ENCODE measurements around the gene PCK2.
"Not testable (repeated sequence)": the region's sequence is repeated elsewhere in the genome, so short reads cannot be mapped to it uniquely, and the experiment has no call there.

PCK2 gene

DNA sequence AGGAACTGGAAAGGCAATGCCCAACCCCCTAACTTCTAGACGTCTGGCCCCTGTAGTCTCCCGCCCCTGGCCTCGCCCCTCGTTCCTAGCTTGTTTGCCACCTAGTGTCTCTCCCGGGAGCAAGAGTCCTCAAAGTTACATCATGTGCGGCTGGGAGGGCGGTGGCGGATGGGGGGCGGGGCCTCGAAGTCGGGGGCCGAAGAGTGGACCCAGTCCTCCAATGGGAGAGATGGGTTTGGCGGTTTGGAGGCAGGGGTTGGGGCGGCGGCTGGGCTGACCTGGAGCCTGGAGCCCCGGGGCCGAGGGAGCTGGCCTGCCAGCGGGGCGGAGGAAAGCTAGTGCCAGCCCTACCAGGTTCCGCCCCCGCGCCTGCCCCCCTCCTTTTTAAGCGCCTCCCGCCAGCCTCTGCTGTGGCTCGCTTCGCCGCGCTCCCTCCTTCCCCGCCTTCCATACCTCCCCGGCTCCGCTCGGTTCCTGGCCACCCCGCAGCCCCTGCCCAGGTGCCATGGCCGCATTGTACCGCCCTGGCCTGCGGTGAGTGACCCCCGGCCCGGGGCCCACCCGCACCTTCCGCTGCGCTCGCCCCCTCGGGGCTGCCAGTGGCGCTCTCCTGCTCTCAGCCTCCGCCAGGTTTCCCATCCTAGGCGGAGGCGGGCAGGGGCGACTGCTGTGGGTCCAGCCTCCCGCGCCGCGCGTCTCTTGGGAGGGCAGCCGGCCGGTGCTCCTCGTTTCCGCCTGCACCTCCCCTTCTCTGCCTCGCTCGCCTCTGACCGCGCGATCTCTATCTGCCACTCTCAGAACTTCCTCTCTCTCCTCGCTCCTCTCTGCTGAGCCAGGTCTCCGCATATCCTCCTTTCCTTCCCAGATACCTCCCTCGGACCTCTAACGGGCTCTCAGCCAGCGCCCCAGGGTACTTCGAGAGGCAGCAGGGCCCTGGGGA lies at the start of gene PCK2:
TSS of gene PCK2 (plus strand) at position 411 of the 940 bp plus-strand sequence. CDS start at position 506, 95 bp downstream.
- FAIRE-seq, result no peak

DNA sequence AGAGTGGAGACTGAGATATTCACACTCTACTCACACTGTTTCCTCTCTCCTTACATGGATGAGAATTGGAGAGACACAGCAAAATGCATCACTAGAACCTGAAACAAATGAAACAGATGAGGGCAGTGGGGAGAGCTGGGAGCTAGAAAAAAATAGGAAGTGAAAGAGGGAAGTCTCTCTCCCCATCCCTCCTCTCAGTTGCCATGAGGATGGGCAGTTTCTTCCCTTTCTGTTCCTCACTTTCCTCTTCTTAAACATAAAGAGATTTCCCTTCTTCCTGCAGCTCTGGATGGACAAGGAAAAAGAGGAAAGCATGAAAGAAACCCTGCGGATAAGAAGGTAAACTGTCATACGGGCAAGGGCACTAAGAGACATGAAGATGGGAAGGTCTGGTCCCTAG lies 45.1 kb upstream of the PCK2 start:
- not testable (repeated sequence) for FAIRE-seq

DNA sequence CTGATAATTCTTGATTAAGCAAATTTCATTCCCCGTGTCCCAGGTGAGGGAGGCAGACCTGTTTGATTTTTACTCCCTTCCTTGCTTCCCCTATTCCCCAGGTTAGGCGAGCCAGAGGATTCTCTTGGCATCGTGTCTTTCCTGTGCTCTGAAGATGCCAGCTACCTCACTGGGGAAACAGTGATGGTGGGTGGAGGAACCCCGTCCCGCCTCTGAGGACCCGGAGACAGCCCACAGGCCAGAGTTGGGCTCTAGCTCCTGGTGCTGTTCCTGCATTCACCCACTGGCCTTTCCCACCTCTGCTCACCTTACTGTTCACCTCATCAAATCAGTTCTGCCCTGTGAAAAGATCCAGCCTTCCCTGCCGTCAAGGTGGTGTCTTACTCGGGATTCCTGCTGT lies 43.4 kb upstream of the PCK2 start:
- not testable (repeated sequence) for FAIRE-seq

DNA sequence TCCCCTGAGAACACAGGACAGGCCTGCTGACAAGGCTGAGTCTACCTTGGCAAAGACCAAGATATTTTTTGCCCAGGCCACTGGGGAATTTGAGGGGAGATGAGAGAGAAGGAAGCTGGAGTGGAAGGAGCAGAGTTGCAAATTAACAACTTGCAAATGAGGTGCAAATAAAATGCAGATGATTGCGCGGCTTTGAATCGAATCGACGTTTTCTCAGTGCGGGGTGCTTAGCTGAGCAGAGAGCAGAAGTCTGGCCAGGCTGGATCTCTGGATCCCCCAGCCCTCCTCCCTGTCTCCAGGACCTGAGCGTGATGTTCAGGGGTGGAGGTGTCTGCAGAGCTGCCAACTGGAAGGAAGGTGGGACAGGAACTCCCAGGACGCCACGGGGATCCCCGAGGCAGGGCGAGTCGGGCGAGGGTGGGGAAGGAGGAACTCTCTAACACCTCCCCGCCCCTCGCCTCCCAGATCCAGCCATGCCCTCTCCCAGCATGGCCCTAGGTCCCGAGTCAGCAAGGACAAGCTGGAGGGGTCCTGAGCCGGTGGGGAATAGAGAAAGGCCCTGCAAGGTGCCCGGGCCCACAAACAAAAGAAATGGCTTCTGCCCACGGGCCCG lies 42.8 kb upstream of the PCK2 start:
- FAIRE-seq, result no peak

DNA sequence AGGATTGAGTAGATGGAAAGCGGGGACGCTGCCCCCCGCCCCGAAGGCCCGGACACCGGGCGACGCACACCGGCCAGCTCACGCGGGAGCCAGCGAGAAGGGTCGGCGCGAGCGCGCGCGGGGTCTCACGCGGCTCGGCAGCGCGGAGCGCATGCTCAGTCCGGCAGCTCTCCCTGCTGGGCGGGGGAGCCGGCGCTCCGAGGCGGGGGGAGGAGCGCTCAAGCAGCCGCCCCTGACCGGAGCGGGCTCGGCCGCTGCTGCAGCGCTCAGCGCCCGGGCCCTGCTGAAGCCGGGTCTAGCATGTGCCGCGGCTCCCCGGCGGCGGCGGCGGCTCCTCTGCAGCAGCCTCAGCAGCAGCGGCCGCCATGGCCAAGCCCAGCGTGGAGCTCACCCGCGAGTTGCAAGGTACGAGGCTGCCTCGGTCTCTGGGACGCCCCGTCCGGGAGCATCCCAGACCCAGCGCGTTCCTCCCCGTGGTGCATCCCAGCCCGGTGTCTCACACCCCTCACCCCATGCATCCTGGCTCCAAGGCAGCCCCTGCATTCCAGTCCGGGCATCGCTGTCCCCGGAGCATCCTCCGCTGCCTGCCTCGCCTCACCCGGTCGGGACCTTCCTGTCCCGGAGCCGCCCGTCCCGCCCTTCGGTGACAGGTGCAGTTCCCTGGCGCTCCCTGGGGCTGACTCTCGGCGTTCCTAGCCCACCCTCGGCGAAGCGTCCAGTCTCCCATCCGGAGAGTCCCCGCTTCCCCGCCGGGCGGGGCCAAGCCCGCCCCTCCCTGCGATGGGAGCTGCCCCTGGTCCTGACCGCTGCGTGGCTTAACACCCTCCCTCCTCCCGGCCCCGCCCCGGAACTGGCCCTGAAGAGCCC lies 42.1 kb upstream of the PCK2 start, which contains the start of gene CARMIL3:
TSS of gene CARMIL3 (plus strand) at position 221 of the 867 bp plus-strand sequence. CDS start at position 366, 145 bp downstream.
- FAIRE-seq, result no peak

DNA sequence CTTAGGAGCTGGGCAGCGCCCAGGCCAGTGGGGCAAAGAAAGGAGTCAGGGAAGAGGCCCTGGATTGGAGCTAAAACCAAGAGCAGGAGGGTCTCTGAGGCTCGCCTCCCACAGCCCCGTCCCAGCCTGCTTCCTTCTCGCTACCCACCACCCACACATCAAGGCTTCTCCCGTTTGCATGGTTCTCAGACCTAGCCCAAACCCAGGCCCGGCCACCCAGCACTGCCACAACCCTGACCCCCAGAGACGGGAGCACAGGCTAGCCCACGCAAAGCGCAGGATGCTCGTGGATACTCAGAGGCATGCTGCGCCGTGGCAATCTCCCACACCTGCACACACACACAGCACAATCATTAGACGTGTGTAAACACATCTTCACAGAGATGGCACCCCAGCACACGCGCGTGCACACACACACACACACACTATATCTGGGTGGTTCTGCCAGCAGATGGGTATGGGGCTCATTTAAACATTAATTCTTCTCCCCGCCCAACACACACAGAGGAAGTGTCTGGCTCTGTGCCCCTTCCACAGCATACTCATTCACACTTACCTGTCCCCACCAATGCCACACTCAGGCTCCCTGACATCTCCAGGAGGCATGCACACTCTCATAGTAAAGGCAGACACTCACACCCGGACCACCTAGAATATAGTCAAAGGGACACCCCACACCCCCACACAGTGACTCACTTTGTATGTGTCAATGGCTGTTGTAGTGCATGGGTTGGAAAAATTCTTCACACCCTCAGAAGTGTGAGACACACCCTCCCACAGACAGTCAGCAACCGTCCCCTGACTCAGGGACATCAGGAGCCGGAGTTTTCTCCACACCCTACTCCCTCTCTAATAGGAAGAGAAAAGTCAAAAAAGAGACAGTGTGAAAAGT lies 41.2 kb upstream of the PCK2 start:
- no peak for FAIRE-seq

DNA sequence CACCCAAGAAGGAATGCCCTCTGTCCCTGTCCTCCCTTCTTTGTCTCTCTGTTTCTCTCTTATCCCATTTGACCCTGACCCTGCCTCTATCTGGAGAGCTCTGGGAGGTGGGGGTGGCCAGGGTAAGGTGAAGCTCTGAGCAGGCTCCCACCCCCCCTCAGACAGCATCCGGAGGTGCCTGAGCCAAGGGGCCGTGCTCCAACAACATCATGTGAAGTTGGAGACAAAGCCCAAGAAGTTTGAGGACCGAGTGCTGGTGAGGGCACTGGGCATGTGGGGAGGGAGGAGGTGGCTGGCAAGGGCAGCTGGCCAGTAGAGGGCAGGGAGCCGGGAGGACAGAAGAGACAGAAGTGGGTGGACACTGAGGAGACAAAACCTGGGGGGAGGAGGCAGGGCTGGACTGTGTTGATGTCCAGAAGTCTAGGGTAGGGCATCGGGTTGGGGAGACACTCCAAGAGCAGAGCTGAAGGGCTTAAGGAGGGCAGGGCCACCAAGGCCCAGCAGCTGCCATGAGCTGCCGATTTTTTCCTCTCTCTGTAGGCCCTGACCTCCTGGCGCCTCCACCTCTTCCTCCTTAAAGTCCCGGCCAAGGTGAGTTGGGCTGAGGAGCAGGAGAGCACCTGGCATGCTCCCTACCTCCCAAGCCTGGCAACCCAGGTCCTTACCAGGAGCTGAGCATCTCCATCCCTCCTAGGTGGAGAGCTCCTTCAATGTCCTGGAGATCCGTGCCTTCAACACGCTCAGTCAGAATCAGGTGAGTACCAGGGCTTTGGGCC lies 40.4 kb upstream of the PCK2 start:
- FAIRE-seq, result no peak

DNA sequence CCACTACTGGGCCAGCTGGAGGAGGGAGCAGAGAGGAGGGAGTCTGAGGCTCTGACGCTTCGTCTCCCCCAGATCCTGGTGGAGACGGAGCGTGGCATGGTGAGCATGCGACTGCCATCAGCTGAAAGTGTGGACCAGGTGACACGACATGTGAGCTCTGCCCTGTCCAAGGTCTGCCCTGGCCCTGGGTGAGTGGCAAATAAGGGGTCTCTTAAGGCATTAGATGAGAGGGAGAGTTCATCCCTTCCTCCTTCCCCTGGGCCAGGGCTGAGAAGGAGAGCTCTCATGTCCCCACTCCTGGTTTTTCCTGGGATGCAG lies 39.8 kb upstream of the PCK2 start:
- FAIRE-seq, result no peak

DNA sequence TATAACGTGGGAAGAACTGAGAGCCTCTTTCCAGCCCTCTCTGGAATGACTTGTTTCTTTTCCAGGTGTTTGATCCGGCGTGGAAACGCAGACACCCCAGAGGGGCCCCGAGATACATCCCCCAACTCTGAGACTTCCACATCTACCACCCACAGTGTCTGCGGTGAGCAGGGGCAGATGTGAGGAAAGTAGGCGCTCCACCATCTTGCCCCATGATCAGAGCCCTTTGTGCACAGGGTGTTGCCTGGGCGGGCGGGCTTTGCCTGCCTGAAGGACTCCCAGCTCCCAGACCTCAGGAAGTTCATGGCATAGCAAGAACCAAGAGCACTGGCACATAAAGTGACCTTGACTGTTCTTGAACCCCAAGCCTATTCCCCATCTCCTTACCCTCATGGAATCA lies 39.5 kb upstream of the PCK2 start:
- no peak for FAIRE-seq

DNA sequence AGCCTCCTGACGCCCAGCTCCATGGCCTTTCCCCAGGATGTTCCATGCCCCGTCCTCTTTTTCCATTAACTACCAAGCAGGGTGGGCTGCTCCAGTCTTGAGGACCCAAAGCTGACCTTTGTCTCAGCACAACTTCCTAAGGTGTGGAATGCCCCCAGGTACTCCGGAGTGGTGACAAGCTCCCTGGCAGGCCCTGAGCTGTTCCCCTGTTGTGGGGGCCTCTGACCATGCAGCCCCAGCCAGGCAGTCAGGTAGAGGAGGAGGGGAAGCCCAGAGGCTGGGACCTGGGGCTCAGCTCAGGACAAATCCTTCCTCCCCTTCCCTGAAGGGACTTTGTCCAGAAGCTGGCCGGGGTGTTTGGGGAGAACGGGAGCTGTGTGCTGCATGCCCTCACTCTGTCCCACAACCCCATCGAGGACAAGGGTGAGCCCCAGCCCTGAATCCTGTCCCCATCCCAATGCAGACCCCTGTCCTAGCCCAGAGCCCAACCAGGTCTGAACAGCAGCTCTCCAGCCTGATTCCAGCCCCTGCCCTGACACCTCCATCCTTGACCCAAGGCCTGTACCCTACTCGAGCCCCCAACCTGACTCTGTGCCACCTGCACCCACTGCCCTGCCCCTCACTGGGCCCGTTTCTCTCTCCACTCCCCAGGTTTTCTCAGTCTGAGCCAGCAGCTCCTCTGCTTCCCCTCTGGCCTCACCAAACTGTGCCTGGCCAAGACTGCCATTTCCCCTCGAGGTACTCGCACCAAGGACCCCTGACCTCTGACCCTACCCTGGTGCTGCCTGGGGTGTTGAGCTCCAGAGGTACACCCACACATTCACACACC lies 37.9 kb upstream of the PCK2 start:
- no peak for FAIRE-seq

DNA sequence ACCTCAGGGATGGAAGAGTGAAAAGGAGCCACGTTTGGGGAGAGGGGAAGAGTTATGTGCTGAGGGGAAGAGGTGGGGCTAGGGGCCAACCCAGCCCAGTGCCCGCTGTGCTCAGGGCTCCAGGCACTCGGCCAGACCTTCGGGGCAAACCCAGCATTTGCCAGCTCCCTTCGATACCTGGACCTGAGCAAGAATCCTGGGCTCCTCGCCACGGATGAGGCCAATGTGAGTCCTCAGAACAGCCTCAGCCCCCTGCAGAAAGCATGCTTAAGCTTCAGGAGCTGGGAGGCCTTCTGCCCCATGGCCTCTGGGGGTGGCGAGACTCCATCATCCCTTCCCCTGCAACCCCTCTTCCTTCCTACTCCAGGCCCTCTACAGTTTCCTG lies 37.3 kb upstream of the PCK2 start:
- no peak for FAIRE-seq

DNA sequence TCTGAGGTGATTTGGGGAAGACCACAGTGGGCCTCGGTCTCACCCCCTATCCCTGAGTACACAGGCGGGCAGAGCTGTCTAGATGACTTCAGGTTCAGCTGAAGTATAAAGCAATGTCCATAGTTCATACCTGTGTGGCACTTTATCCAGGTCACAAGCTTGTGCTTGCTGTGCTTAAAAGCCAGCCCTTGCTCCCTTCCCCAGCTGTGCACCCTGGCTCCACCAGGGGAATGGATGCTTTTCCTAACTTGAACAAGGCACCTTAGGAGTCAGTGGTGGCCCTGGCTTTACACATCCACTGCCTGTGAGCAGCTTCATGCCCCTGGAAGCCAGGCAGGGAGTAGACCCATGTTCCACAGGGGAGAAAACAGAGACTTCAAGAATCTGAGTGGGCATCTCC lies 36.8 kb upstream of the PCK2 start:
- FAIRE-seq, result no peak

DNA sequence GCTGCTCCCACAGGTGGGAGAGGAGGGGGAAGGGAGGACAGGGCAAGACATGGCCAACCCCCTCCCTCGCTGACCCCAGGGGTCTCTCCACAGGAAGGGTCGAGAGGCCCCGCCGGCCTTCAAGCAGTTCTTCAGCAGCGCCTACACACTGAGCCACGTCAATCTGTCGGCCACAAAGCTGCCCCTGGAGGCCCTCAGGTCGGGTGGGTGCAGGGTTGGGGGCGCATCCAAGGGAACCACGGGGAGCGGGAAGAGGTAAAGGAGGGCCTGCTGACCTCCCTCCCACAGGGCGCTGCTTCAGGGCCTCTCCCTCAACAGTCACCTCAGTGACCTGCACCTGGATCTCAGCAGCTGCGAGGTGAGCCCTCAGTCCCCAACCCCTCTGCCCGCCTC lies 36.2 kb upstream of the PCK2 start:
- FAIRE-seq, result no peak

DNA sequence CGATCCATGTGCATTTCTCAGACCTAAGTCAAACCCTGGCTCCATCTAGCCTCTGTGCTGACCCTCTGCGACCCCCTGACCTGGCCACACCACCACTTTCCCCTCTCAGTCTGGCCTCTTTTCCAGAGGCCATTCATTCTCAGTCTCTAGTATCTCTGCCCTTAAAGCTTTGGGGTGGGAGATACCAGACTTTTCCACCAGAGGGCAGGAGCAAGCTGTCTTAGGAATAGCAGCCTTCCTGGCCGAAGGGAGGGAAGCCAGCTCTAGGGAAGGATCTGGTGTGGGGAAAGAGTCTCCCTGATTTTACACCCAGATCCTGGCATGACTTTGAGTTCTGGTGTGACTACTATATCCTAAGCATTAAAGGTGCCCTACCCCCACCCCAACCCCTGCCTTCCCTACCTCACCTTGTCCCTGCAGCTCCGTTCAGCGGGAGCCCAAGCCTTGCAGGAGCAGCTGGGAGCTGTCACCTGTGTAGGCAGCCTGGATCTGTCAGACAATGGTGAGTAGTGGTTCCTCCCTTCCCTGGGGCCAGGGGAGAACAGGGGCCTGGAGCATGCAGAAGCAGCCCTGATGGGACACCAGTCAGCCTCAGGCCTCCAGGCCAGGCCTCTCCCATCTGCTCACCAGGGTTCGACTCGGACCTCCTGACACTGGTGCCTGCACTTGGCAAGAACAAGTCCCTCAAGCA lies 35.7 kb upstream of the PCK2 start:
- no peak for FAIRE-seq

DNA sequence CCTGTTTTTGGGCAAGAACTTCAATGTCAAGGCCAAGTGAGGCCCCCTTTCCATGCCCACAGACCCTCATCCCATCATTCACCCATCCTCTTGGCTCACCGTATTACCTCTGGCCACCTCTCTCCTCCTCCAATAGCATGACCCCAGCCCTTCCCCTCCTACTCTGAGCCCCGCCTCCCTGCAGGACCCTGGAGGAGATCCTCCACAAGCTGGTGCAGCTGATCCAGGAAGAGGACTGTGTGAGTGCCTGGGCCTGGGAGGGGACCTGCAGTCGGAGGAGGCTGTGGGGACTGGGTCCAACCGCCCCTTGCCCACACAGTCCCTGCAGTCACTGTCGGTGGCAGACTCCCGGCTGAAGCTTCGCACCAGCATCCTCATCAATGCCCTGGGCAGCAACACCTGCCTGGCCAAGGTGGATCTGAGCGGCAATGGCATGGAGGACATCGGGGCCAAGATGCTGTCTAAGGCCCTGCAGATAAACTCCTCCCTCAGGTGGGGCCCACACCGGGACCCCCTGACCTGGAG lies 35.1 kb upstream of the PCK2 start:
- FAIRE-seq, result no peak

DNA sequence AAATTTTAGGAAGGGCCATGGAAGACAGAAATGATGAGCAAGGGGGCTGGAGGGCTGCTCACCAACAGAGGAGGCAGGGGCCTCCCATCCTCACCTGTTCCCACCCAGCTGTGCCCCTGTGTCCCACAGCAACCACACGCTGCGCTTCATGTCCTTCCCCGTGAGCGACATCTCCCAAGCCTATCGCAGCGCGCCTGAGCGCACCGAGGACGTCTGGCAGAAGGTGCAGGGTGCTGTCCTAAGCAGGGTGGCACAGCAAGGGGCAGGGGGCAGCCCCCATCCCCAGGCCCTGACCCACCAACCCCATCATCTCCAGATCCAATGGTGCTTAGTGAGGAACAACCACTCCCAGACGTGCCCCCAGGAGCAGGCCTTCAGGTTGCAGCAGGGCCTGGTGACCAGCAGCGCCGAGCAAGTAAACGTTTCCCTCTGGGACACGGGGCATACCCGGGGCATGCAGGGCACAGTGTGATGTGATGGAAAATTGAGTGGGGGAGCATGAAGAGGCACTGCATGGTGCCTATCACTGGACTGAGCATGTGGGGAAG lies 34.2 kb upstream of the PCK2 start:
- no peak for FAIRE-seq

DNA sequence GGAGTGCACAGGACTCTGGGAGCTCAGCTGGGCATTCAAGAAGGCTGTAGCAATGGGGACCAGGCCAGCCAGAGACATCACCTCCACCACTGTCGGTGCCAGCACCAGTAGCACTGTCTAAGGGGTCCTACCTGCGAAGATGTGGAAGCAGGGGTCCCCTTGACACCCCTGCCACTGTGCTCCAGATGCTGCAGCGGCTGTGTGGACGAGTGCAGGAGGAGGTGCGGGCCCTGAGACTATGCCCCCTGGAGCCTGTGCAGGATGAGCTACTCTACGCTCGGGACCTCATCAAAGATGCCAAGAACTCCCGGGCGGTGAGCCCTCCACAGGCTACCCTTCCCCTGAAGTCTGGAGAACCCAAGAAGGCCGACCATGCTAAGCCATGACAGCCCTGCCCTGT lies 33.7 kb upstream of the PCK2 start:
- no peak for FAIRE-seq

DNA sequence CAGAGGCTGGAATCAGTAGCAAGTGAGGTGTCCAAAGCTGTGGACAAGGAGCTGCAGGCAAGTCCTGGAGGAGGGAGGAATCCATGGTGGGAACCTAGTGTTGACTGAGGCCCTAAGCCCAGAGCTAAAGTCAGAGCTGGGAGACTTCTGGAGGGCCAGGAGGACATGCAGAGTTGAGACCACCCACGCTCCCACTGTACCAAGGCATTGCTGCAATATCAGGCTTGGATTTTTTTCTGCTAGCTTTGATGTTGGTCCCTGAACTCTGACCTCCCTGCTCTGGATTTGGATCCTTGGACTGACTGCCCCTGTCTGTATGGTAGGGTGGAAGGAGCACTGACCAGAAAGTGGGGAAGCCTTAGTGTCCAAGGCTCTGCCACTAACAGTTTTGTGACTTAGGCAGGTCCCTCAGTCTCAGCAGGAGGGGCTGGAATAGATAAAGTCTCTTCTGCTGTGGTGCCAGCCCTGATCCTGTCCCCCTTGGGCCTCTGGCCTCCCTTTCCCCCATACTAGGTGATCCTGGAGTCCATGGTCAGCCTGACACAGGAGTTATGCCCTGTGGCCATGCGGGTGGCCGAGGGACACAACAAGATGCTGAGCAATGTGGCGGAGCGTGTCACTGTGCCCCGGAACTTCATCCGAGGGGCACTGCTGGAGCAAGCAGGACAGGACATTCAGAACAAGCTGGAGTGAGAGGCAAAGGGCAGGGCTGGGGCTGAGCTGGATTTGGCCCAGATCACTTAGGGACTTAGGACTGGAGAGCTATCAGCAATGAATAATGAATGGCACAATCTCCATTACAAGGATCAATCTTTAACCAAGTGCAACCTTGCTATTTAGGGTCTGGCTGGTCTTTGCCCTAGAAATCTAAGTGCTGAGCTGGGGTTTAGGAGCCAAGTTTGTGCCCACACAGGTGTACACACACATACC lies 32.9 kb upstream of the PCK2 start:
- no peak for FAIRE-seq

Measured in A204.1 (cell line).